WI38 (cell line): ENCODE results near the gene UNC13C.

ENCODE experiments used
- H3K4me3 ChIP-seq: 2 replicates; pipeline ENCODE4 v1.5.1; 2011; ENCODE audit warnings: low read depth, mild to moderate bottlenecking, control low read depth, low read length
- CTCF ChIP-seq: IDR thresholded peaks from 2 replicates; pipeline ENCODE4 v1.5.1; 2012; ENCODE audit warnings: low read depth, mild to moderate bottlenecking, control low read depth, low read length

The UNC13C gene

GRCh38 chr15:54307252-54307902 lies 329.1 kb downstream of the UNC13C start:
- no peak for TF ChIP-seq CTCF
- no peak overlapping the region for H3K4me3 ChIP-seq

- TF ChIP-seq CTCF: no peak
- H3K4me3 ChIP-seq: no peak overlapping the region
These were observed 329.7 kb downstream of the UNC13C start for GRCh38 chr15:54307926-54308325.

- TF ChIP-seq CTCF: no peak
- no peak overlapping the region for H3K4me3 ChIP-seq
These were observed 334.3 kb downstream of the UNC13C start for GRCh38 chr15:54312528-54312927.

- TF ChIP-seq CTCF: no peak
- no peak overlapping the region for H3K4me3 ChIP-seq
These were observed 343.2 kb downstream of the UNC13C start for GRCh38 chr15:54321426-54321825.

- no peak overlapping the region for H3K4me3 ChIP-seq
- TF ChIP-seq CTCF: no peak
These were observed 344.1 kb downstream of the UNC13C start for GRCh38 chr15:54322341-54322740.

GRCh38 chr15:54345301-54345700 lies 367.1 kb downstream of the UNC13C start:
- no peak for TF ChIP-seq CTCF

GRCh38 chr15:54345827-54346226 lies 367.6 kb downstream of the UNC13C start:
- no peak overlapping the region for H3K4me3 ChIP-seq
- TF ChIP-seq CTCF: no peak

More at GRCh38 chr15:54345301-54345700, 367.1 kb downstream of the UNC13C start:
- H3K4me3 ChIP-seq: no peak overlapping the region
